Stimulated activated CD8-positive, alpha-beta memory T cell treated with anti-CD3 and anti-CD28 coated beads, Interleukin-7, amount 100 ng/mL, for 4 hours (primary cell): ENCODE data around the gene PSMB3.
"Not testable (repeated sequence)": the region's sequence is repeated elsewhere in the genome, so short reads cannot be mapped to it uniquely, and the experiment has no call there.

Experiments
- DNase-seq, 2 donors: peaks; one replicate each; pipeline ENCODE4 v3.0.0-alpha.2; 2020; ENCODE audit warnings: low read depth in 2 of 2

PSMB3 gene

DNA sequence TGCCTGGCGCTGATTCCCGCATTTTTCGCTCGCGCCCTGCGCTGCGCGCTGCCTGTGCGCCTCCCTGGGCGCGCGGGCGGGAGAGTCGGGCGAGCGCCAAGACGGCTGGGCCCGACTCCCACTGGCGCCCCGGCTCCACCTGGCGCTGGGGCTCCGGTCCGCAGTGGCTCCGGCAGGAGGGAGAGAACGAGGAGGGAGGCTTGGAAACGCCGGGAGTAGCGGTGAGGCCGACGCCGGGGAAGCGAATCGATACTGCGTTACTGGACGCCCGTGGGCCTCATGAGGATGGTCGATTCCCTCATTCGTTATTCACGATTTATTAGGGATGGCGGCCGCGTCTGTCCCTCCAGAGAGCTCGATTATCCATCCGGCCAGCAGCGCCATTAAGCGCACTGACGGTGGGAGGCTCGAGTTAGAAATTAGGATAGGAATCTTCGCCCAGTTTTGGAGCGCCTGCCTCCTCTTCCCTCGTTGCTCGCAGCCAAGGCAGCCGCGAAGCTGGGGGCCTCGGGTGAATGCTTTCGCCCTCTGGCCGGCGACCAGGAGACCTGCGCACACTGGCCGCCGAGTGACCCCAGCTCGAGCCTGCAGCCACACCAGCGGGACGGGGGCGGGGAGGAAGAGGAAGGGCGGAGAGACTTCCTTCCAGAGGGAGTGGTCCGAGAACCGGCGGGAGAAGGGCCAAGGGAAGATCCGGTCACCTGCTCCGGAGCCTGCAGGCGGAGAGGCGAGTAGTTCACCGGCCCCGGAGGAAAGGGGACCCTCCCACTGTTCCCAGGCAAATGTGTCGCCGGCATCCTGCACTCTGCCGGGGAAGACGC lies 3.1 kb upstream of the PSMB3 start:
- DNase-seq = no peak

- no peak for DNase-seq
Observed at GRCh38 chr17:38750044-38750311, 2.6 kb upstream of the PSMB3 start.

DNA sequence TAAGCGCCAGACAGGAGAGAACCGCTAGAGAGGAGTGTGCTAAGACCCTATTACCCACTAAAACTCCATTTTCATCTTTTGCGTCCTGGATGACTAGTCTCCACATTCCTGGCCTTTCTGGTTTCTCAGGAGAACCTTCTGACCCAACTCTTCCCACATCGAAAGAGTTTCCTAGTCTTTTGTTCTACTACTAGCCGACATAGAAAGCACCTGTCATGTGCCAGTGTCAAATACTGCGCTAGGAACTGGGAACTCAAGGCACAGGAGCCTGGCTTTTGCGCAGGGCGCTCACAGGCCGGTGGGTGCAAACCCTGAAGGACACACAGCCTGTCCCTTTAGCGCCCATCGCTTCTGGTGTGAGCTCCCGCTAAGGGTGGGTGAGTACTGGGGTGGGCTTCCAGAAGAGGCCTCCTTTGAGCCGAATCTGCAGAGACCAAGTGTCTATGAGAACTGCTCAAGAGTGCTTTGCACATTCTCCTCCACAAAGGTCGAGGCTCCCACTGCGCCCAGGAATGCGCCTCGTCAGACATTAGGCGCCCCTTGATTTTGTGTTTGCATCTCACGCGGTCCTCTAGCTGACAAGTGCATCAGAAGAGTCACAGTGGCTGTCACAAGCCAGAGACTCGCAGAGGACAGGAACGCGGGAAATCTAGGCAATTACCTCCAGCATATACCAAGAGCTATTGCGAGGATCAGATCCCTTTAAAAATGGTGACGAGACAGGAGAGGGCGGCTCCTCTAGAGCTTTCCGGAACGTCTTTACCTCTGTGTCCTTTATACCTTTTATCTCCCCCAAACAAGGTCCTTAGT lies 2.0 kb upstream of the PSMB3 start:
- DNase-seq = no peak

DNA sequence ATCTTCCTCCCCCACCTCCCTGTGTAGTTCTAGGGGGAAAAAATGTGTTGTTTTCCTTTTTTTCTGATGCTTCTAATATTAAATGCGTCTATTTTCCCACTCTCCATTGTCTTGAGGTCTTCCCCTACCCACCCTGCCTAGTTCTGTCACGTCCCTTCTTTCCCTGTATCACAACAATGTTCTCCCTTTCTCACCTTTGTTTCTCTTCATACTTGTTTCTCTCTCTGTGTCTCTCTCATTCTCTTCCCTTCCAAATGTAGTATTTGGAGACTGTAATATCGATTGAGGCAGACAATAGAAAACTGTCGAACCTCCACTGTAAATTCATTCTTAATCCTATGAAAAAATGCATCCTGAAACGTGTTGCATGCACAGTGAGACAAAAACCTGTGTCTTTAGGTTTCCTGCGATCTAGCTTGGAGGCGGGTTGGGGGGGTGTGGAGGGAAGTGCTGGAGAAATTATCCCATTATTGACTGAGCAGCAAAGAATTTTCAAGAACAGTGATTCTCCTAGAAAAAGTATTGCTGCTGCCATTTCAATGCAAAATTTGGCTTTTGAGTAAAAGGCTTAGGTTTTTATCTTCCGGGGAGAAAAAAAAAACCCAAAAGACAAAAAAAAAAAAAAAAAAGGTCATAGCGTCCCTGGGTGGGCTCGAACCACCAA lies 1.3 kb upstream of the PSMB3 start:
- no peak for DNase-seq

- DNase-seq = peak; percentile 59 to 61
Observed at GRCh38 chr17:38751808-38752307, 683 bp upstream of the PSMB3 start.

DNA sequence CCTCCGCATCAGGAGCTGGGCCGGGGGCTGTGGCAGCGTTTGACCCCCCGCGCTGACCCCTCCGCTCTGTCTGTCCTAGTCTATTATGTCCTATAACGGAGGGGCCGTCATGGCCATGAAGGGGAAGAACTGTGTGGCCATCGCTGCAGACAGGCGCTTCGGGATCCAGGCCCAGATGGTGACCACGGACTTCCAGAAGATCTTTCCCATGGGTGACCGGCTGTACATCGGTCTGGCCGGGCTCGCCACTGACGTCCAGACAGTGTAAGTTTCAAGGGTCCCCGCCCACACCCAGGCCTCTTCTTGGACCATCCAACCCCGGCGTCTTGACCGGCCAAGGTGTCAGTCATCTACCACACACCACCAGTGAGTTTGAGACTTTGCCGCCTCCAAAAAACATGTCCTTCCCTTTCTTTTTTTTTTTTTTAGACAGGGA lies 548 bp downstream of the PSMB3 start:
- no peak for DNase-seq

DNA sequence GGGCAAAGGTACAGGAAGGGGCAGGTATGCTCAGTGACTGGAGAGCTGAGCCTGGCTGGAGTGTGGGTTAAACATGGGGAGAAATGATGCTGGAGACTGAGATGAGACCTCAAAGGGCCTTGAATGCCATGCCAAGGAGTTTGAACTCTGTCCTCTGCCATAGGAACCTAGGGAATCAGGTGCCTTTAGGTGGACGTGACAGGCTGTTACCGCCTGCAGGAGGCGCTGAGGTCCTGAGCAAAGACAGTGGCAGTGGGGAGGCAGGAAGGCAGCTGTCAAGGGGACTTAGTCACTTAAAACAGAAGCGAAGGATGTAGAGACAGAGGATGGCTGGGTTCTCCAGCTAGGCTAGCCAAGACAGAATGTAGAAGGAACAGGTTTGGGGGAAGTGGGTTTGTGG lies 9.1 kb downstream of the PSMB3 start:
- DNase-seq = no peak

- DNase-seq = no peak
Observed at GRCh38 chr17:38762231-38762630, 9.7 kb downstream of the PSMB3 start.

GRCh38 chr17:38766341-38766740 lies 13.8 kb downstream of the PSMB3 start:
- DNase-seq = no peak

DNA sequence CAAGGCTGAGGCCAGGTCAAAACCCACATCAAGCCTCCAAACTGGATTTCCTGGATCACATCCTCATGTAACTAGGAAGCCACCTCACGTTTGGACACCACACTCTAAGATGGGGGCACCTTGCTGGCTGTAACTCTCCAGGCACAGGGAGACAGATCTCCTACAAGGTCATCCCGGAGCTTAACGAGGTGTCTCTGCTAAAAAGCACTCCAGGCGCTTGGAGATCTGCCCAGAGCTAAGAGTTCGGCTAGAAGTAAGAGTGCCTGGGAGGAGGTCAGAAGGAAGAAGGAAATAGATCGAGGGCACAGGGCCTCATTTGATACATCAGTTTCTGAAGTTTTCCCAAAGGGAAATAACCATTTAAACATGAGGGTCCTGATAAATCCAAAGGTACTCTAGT lies 15.9 kb downstream of the PSMB3 start:
- DNase-seq = no peak

GRCh38 chr17:38773258-38773657 lies 20.7 kb downstream of the PSMB3 start:
- DNase-seq = no peak

DNA sequence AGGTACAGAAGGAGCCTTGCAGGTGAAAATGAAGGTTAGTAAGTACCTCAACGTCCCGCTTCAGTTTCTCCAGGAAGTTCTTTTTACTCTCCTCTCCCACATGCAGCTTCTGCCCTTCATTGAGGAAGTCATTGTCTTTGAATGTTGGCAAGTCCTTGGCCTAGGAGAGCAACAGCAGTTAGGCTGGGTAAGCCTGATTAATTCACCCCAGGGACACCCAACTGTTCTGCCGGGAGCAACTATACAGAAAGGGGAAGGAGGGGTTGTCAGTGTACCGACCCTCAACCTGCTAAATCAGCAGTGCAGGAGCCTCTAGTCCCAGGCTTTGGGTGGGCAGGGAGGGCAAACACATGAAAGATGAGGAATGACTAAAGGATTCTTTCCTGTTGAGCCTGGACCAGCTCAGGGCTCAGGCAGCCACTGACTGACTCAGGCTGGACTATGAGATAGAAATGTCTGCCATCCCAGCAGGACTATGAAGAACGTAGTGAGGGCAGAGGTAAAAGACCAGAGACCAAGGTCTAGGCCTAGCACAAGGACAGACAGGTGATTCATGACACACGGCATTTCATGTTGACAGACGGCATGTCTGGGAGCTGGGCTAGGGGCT lies 25.2 kb downstream of the PSMB3 start:
- DNase-seq = no peak

GRCh38 chr17:38779965-38780752 lies 27.6 kb downstream of the PSMB3 start:
- DNase-seq = no peak

GRCh38 chr17:38783227-38783626 lies 30.7 kb downstream of the PSMB3 start:
- DNase-seq = no peak

DNA sequence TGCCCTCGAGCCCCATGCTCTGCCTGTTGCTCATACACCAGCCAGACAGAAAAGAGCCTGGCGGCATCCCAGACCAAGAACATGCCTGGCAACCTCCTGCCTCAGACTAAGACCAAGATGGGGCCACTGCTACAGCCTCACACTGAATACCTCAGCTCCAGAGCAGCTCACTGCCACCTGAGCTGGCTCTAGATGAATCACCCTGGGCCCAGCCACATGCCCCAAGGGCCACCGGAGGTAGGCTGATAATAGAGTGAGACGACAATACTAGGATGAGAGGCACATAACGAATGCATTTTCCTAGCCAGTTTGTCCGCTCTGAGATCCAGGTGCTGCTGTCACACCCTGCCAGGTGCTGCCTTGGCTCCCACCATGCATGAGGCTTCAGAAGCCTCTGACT lies 33.8 kb downstream of the PSMB3 start:
- no peak for DNase-seq

DNA sequence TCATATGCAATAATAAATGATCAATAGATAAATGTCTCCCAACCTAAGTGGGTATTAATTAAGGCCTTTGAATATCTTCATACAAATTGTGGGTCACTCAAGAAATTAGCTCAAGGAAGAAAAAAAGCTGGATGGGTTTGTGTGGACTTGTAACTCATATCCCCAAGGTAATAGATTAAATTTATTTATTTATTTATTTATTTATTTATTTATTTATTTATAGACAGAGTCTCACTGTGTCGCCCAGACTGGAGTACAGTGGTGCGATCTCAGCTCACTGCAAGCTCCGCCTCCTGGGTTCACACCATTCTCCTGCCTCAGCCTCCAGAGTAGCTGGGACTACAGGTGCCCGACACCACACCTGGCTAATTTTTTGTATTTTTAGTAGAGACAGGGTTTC lies 35.5 kb downstream of the PSMB3 start:
- DNase-seq = not testable (repeated sequence)

DNA sequence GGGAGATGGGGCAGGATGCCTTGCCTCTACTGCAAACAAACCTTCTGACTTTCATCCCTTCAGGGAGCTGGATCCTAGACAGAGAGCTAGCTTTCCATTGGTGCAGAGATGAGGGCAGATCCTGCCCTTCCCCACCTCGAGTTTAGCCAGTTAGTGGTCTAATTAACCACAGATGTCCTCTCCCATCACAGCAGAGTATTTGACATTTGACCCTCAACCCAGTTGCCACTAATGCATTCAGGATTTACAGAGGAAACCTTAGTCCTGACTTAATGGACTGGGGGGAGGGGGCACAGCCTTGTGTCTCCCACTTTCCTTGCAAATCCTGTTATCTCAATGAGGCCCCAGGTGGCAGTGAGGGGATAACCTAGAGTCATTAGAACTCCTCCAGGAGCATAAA lies 36.6 kb downstream of the PSMB3 start:
- no peak for DNase-seq

DNA sequence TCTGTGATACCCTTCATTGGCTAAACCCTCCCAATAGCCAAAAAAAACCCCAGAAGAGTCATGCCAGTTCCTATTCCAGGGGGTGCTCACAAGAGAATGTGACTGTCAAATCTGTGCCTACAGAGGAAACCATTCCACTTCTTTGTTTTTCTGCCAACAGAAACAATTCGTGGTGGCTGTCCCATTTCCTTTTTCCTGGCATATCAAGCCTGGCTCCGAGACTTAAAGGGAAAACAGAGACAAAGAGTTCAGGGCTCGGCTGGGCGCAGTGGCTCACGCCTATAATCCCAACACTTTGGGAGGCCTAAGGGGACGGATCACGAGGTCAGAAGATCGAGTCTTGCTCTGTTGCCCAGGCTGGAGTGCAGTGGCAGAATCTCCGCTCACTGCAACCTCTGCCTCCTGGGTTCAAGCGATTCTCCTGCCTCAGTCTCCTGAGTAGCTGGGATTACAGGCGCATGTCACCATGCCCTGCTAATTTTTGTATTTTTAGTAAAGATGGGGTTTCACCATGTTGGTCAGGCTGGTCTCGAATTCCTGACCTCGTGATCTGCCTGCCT lies 37.7 kb downstream of the PSMB3 start:
- DNase-seq = not testable (repeated sequence)

DNA sequence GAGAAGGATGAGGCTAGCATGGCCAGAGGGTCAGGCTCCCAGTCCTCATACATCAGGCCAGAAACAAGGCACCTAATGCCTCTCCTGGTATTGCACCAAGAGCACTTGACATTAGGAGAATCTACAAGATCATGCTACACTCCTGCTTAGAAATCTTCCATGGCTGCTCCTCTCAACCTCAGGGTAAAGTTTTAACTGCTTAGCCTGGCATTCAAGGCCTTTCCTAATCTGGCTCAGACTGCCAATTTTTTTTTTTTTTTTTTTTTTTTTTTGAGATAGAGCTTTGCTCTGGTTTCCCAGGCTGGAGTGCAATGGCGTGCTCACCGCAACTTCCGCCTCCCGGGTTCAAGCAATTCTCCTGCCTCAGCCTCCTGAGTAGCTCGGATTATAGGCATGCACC lies 38.6 kb downstream of the PSMB3 start:
- DNase-seq = no peak

DNA sequence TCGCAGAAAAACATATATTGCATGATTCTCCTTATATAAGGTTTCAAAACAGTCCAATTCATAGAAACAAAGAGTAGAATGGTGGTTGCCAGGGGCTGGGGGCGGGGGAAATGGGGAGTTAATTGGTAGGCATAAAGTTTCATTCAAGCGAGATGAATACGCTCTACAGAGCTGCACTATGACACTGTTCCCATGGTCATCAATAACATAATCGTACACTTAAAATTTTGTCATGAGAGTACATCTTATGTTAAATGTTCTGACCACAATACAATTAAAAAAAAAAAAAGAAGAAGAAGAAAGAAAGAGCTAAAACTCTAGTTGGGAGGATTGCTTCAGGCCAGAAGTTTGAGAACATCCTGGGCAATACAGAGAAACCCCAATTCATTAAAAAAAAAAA lies 41.7 kb downstream of the PSMB3 start:
- no peak for DNase-seq
